OCI-LY3 (cell line): Measurements from ENCODE around the gene HOXA4.

Experiments
- H2AFZ ChIP-seq: fragments of 200-600, 300-600 bp; shearing (Covaris generic); 2 replicates; pipeline ENCODE4 v1.6.0; 2014; ENCODE audit warnings: antibody characterized with exemption, low read depth, low read length
- H3K27ac ChIP-seq: fragments of 200-600, 300-600 bp; sonication (generic); 2 replicates; pipeline ENCODE4 v1.5.1; 2014; ENCODE audit warnings: mild to moderate bottlenecking, low read length, moderate library complexity, mixed read lengths
- H3K27me3 ChIP-seq: fragments of 200-600, 300-600 bp; sonication (generic); 2 replicates; pipeline ENCODE4 v1.6.1; 2014; ENCODE audit warnings: low read depth, low read length, mixed read lengths
- H3K36me3 ChIP-seq: fragments of 200-600, 300-600 bp; sonication (generic); replicated peaks from 2 replicates; pipeline ENCODE3; 2014; ENCODE audit warnings: low read depth, low read length, mixed read lengths
- H3K4me1 ChIP-seq: fragments of 300-600, 200-600 bp; sonication (generic); 2 replicates; pipeline ENCODE4 v1.6.1; 2014; ENCODE audit warnings: low read length, mixed read lengths
- H3K4me2 ChIP-seq: fragments of 200-600, 300-600 bp; sonication (generic); 2 replicates; pipeline ENCODE4 v1.6.1; 2014; ENCODE audit warnings: low read length, mixed read lengths
- H3K4me3 ChIP-seq: fragments of 300-600, 200-600 bp; sonication (generic); 2 replicates; pipeline ENCODE4 v1.5.1; 2014; ENCODE audit warnings: antibody characterized with exemption, mild to moderate bottlenecking, low read length, moderate library complexity
- H3K79me2 ChIP-seq: fragments of 300-600, 200-600 bp; shearing (Covaris generic); 2 replicates; pipeline ENCODE4 v1.6.1; 2014; ENCODE audit warnings: mild to moderate bottlenecking, low read length, mixed read lengths
- H3K9ac ChIP-seq: fragments of 300-600, 200-600 bp; shearing (Covaris generic); 2 replicates; pipeline ENCODE4 v1.6.0; 2014; ENCODE audit warnings: mild to moderate bottlenecking, low read length, moderate library complexity
- H3K9me3 ChIP-seq: fragments of 200-600, 300-600 bp; shearing (Covaris generic); 2 replicates; pipeline ENCODE4 v1.6.1; 2014; ENCODE audit warnings: low read length, mixed read lengths; ENCODE audit not compliant: insufficient read depth
- H4K20me1 ChIP-seq: fragments of 200-600, 300-600 bp; sonication (generic); 2 replicates; pipeline ENCODE4 v1.6.1; 2016; ENCODE audit warnings: low read length, mixed read lengths; ENCODE audit not compliant: insufficient read depth
- EZH2phosphoT487 ChIP-seq: fragments of 200-600 bp; shearing (Covaris generic); IDR thresholded peaks from 2 replicates; pipeline ENCODE4 v1.6.1; 2018; ENCODE audit warnings: antibody characterized with exemption, mixed run types, low read depth
- TF ChIP-seq, protein P1 (sequence below): fragments of 200-600, 300-600 bp; sonication (generic); IDR thresholded peaks from 2 replicates; pipeline ENCODE4 v1.5.1; 2014; ENCODE audit warnings: antibody characterized with exemption, low read length, low read depth

The HOXA4 gene

DNA sequence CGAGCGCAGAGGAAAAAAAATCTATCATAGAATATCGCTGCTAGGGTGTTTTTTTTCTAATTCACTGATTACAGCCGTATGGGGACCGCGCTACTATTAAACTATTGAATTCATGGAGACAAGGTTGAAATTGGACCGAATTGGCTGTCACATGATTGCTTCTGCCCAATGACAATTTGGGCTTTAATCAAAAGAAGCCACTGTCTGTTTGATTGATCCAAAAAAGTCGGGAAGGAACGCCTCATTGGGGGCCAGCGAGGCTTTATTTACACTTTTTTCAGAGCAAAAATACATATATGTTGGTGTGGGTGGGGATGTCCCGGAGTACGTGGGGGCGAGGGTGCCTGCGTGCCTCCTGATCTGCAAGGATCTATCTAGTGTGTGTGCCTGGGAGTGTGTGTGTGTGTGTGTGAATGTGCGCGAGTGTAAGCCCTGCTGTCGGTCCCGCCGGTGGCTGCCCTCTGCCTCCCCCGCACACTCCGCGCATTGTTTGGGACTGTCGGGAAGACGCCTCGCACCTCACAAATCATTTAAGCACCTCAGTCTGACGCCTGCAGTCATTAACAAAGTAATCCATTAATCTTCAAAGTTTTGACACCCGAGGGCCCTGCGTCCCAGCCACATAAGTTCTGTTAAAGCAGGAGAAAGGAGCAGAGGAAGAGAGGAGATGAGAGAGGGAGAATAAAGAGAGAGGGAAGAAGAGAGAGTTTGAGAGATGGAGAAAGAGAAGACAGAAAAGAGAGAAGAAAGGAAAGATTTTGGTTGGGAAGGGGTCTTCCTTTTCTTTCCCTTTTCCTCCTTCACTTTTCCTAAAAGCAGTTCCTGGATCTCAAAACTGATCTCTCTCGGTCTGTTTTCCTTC is 27.7 kb downstream of the HOXA4 start, which contains the start of gene HOXA2:
Gene HOXA2 (minus strand): TSS at position 103 of the 862 bp plus-strand sequence. CDS start 183 bp downstream, outside the sequence.
- Histone ChIP-seq H3K9me3 (no peaks in the 10 kb centered on the region), H3K27ac (no peak within 1 kb of the TSS), H3K27me3 (no peaks in the 10 kb centered on the region), H3K4me1 (peaks cover 9% of the 10 kb centered on the region), H3K9ac (no peak within 1 kb of the TSS), H2AFZ (no peak within 1 kb of the TSS), H3K4me2 (no peak within 1 kb of the TSS), H3K4me3 (no peak within 1 kb of the TSS), H4K20me1 (no peaks in the 10 kb centered on the region), H3K36me3 (no peaks in the 10 kb centered on the region), H3K79me2 (peaks cover 2% of the 10 kb centered on the region; the same call in 1 of the 2 replicates)
- TF ChIP-seq, protein P1, sequence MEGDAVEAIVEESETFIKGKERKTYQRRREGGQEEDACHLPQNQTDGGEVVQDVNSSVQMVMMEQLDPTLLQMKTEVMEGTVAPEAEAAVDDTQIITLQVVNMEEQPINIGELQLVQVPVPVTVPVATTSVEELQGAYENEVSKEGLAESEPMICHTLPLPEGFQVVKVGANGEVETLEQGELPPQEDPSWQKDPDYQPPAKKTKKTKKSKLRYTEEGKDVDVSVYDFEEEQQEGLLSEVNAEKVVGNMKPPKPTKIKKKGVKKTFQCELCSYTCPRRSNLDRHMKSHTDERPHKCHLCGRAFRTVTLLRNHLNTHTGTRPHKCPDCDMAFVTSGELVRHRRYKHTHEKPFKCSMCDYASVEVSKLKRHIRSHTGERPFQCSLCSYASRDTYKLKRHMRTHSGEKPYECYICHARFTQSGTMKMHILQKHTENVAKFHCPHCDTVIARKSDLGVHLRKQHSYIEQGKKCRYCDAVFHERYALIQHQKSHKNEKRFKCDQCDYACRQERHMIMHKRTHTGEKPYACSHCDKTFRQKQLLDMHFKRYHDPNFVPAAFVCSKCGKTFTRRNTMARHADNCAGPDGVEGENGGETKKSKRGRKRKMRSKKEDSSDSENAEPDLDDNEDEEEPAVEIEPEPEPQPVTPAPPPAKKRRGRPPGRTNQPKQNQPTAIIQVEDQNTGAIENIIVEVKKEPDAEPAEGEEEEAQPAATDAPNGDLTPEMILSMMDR: no peak
- no peak for TF ChIP-seq EZH2phosphoT487

DNA sequence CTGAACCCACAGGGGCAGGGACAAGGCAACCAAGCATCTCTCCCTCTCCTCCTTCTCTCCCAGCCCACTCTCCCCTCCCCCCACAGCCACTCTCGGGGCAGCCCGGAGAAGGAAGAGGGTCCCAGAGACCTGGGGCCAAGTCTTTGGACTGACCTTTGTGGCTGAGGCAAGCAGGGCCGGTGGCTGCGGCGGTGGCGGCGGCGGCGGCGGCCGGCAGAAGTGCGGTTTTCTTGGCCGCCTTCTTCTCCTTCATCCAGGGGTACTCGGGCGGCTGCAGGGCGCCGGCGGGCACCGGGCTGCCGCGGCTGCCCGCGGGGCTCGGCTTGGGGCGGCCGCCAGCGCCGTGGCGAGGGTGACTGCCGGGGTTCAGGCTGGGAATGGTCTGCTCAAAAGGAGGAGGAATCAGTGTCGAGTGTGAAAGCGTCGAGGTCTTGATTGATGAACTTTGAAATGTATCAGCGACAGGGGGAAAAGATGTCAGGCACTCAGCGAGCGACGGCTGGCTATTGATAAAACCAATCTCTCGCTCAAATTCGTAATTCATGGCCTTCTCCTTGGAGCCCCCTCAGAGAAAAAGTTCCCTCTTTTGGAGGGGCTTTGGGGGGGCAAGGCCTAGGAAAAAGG is 28.5 kb downstream of the HOXA4 start:
- Histone ChIP-seq H2AFZ (no peak overlapping the region), H3K4me3 (no peak overlapping the region), H3K27me3 (no peaks in the 10 kb centered on the region), H3K9me3 (no peaks in the 10 kb centered on the region), H3K79me2 (peaks cover 9% of the 10 kb centered on the region), H3K9ac (no peak overlapping the region), H3K27ac (no peak overlapping the region), H3K36me3 (no peaks in the 10 kb centered on the region), H3K4me1 (peaks cover 14% of the 10 kb centered on the region), H4K20me1 (no peaks in the 10 kb centered on the region), H3K4me2 (no peak overlapping the region)
- TF ChIP-seq, protein P1: no peak
- TF ChIP-seq EZH2phosphoT487: no peak

DNA sequence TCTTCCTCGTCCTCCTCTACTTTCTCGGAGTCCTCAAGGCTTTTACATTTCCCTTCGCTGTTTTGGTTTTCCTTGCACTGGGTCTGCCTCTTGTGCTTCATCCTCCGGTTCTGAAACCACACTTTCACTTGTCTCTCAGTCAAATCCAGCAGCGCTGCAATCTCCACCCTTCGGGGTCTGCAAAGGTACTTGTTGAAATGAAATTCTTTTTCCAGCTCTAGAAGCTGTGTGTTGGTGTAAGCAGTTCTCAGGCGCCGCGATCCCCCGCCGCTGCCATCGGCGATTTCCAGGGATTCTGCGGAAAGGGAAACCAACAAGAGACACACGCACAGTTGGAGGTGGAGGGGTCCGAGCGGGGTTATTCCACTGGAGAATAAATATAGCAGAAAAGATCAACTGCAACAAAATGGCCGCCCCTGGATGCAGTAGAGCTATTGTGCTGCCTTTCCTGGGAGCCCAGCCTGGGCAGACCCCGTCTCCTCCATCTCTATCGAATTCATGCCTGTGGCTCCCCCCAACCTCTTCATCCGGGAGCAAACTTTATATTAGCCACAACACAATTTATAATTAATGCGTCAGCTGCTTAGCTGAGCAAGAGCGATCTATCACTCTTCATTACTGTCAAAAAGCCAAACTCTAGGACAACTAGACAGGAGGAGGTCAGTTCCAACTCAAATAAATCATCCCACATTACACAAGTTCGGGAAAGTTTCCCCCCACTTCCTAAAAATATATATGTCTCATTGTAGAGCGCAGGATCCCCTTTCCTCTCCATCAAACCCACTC is 29.2 kb downstream of the HOXA4 start:
- Histone ChIP-seq H2AFZ (no peak overlapping the region), H4K20me1 (no peaks in the 10 kb centered on the region), H3K27me3 (no peaks in the 10 kb centered on the region), H3K4me2 (no peak overlapping the region), H3K4me3 (no peak overlapping the region), H3K79me2 (peaks cover 17% of the 10 kb centered on the region), H3K9ac (no peak overlapping the region), H3K27ac (no peak overlapping the region), H3K36me3 (no peaks in the 10 kb centered on the region), H3K9me3 (no peaks in the 10 kb centered on the region), H3K4me1 (peaks cover 15% of the 10 kb centered on the region)
- TF ChIP-seq, protein P1: no peak
- TF ChIP-seq EZH2phosphoT487: no peak
